Smooth muscle cell (in vitro differentiated cells): Measurements from ENCODE around the gene FAM118A. TPM values are rescaled to one million over a fixed set of nuclear protein-coding genes. Genes with fewer than 3 reads are reported as not detected.

Experiments used
- DNase-seq: peaks from one replicate; lab custom pipeline; 2025; ENCODE audit not compliant: unreplicated experiment; lab: John Stamatoyannopoulos, UW
- H2AFZ ChIP-seq: fragments of 200-600 bp; sonication (generic); 2 replicates; pipeline ENCODE4 v1.6.0; 2016; ENCODE audit warnings: antibody characterized with exemption, low read depth, mild to moderate bottlenecking
- H3F3A ChIP-seq: fragments of 200-600 bp; sonication (generic); 2 replicates; pipeline ENCODE4 v1.6.0; 2017; ENCODE audit warnings: antibody characterized with exemption, low read depth
- H3K27ac ChIP-seq: fragments of 200-600 bp; sonication (generic); 2 replicates; pipeline ENCODE4 v1.5.1; 2016; ENCODE audit warnings: low read depth, mild to moderate bottlenecking
- H3K27me3 ChIP-seq: fragments of 200-600 bp; sonication (generic); 2 replicates; pipeline ENCODE4 v1.6.1; 2016; ENCODE audit warnings: low read depth, mild to moderate bottlenecking
- H3K36me3 ChIP-seq: fragments of 200-600 bp; sonication (generic); 2 replicates; pipeline ENCODE4 v1.5.1; 2016; ENCODE audit warnings: low read depth
- H3K4me1 ChIP-seq: fragments of 200-600 bp; sonication (generic); 2 replicates; pipeline ENCODE4 v1.5.1; 2016; ENCODE audit warnings: low read depth
- H3K4me2 ChIP-seq: fragments of 200-600 bp; sonication (generic); 2 replicates; pipeline ENCODE4 v1.6.0; 2016; ENCODE audit warnings: mild to moderate bottlenecking
- H3K4me3 ChIP-seq: fragments of 200-600 bp; sonication (generic); 2 replicates; pipeline ENCODE4 v1.5.1; 2016; ENCODE audit warnings: mild to moderate bottlenecking
- H3K79me2 ChIP-seq: fragments of 200-600 bp; sonication (generic); 2 replicates; pipeline ENCODE4 v1.6.0; 2016; ENCODE audit warnings: low read depth, mild to moderate bottlenecking
- H3K9ac ChIP-seq: fragments of 200-600 bp; sonication (generic); 2 replicates; pipeline ENCODE4 v1.6.0; 2016; ENCODE audit warnings: low read depth
- H3K9me3 ChIP-seq: fragments of 200-600 bp; sonication (generic); replicated peaks from 2 replicates; pipeline ENCODE4 v1.5.1; 2016; ENCODE audit warnings: low read depth
- H4K20me1 ChIP-seq: fragments of 200-600 bp; sonication (generic); 2 replicates; pipeline ENCODE4 v1.6.0; 2016; ENCODE audit warnings: low read depth
- CTCF ChIP-seq: fragments of 200-600 bp; sonication (generic); IDR thresholded peaks from 2 replicates; pipeline ENCODE4 v1.5.1; 2017; ENCODE audit warnings: borderline replicate concordance, mild to moderate bottlenecking, antibody characterized with exemption; ENCODE audit not compliant: insufficient read depth, poor library complexity, severe bottlenecking
- WGBS: methylation state at CpG from one replicate; pipeline ENCODE4 v1.1.7; 2016; ENCODE audit warnings: low lambda C conversion rate; 5-methylcytosine and 5-hydroxymethylcytosine counted together
- polyA plus RNA-seq: library from polyadenylated mRNA; unstranded; fragments of >200 nt; fragmentation: Nextera tagmentation; extraction: Ambion mirVana; gene quantifications from 2 replicates; pipeline ENCODE4 v1.2.1, GENCODE V29; 2016
- total RNA-seq: library from RNA; depleted of rRNA; stranded (reverse); fragments of >200 nt; gene quantifications from 2 replicates; pipeline ENCODE4 v1.2.3, GENCODE V29; 2014

The FAM118A gene
- total and polyA plus RNA-seq, 2 experiments from 2014 or later = 36.6 to 60.3 TPM

DNA sequence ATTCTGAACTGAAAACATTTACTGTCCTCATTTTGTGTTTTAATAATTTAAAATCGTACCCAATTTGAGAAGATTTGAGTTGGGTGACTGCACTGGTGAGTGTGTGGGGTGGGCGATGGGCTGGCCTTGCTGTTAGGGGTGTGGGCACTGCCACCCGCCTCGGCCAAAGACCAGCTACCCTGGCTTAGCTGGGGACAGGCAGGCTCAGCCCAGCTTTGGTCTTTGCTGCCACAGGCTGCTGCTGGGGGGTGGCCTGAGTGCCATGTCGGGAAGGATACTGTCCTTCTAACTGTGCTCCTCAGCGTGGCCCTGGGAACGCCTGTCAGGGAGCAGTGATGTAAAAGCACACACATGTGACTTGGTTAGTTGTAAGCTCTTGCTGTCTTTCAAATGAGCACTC is 22.3 kb downstream of the FAM118A start:
- 95% methylated on average over 7 of the region's 7 CpGs for WGBS
- no peak overlapping the region for H3K4me2 ChIP-seq
- no peak overlapping the region for H3K9ac ChIP-seq

GRCh38 chr22:45334068-45334467 is 24.3 kb downstream of the FAM118A start:
- Histone ChIP-seq H3K27ac (no peak overlapping the region), H3F3A (no peaks in the 10 kb centered on the region)

More for the DNA sequence above, 22.3 kb downstream of the FAM118A start:
- TF ChIP-seq CTCF = no peak
- Histone ChIP-seq H3K4me3 (no peak overlapping the region), H2AFZ (no peak overlapping the region), H3K27ac (no peak overlapping the region), H3K79me2 (no peaks in the 10 kb centered on the region), H3F3A (no peaks in the 10 kb centered on the region), H3K9me3 (no peaks in the 10 kb centered on the region), H3K27me3 (no peaks in the 10 kb centered on the region), H4K20me1 (no peaks in the 10 kb centered on the region), H3K4me1 (no peaks in the 10 kb centered on the region), H3K36me3 (peaks cover 4% of the 10 kb centered on the region)
- no peak for DNase-seq

DNA sequence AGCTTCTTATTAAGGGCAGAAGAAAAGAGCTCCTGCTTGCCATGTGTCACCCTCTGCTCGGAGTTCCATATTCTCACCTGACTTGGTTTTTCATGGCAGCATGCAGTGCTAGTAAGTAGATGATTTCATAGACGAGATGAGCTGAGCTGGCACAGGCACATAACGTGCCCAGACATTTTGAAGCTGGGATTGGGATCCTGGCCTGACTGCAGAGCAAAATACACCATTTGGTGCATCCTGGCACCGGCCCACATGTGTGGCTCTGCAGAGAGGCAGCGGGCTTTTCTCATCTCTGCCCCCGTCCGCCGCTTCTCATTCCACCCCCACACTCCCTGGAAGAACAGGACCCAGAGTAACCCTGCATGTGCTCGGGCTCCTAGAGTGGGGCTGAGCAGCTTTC is 24.8 kb downstream of the FAM118A start:
- TF ChIP-seq CTCF = no peak
- Histone ChIP-seq H3F3A (no peaks in the 10 kb centered on the region), H3K9me3 (no peaks in the 10 kb centered on the region), H3K4me2 (no peak overlapping the region), H3K27ac (no peak overlapping the region), H3K79me2 (no peaks in the 10 kb centered on the region), H2AFZ (no peak overlapping the region), H3K4me1 (no peaks in the 10 kb centered on the region), H3K4me3 (no peak overlapping the region), H3K9ac (no peak overlapping the region), H3K36me3 (peaks cover 12% of the 10 kb centered on the region), H4K20me1 (no peaks in the 10 kb centered on the region), H3K27me3 (no peaks in the 10 kb centered on the region)
- no peak for DNase-seq
- 95% methylated on average over 9 of the region's 9 CpGs for WGBS

More at GRCh38 chr22:45334068-45334467, 24.3 kb downstream of the FAM118A start:
- Histone ChIP-seq H3K9ac (no peak overlapping the region), H4K20me1 (no peaks in the 10 kb centered on the region), H3K9me3 (no peaks in the 10 kb centered on the region), H2AFZ (no peak overlapping the region), H3K79me2 (no peaks in the 10 kb centered on the region), H3K4me1 (no peaks in the 10 kb centered on the region), H3K36me3 (peaks cover 12% of the 10 kb centered on the region), H3K4me3 (no peak overlapping the region), H3K27me3 (no peaks in the 10 kb centered on the region), H3K4me2 (no peak overlapping the region)
- no peak for TF ChIP-seq CTCF
- 81% methylated on average over 5 of the region's 5 CpGs for WGBS
- DNase-seq = no peak

DNA sequence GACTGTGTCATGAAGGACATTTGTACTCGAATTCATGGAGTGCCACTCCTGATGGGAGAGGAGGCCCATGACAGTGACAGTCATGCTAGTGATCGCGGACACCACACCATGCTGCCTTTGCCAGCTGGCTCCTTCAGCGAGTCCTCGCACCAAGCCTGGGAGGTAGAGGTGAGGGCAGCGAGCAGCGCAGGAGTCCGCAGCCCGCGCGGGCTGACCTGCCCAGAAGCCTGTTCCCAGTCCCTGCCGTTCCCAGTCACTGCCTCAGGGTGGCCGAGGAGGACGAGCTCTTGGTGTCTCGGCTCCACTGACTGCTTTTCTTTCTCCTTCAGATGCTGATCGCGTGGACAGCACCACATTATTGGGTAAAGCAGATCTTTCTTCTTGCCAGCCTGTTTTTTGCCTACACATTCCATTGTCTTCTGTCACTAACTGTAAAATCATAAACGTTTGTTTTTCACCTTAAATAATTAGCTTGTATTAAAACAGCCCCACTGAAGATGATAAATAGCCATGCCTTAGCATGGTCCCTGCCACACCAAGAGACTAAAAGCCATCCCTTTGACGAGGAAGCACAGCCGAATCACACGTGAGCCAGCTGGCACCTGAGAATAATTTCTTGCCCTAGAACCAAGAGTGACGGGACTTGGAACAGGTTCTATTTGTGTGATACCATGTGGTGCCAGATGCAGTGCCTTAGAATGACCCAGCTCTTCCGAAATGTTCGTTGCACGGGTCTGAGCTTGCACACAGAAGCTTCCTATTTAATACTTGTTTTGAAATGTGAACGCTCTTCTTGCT is 25.5 kb downstream of the FAM118A start:
- Histone ChIP-seq H3K36me3 (peaks cover 12% of the 10 kb centered on the region), H3K4me2 (no peak overlapping the region), H3K4me1 (no peaks in the 10 kb centered on the region), H3K27ac (no peak overlapping the region), H3K9ac (no peak overlapping the region), H4K20me1 (no peaks in the 10 kb centered on the region), H3K4me3 (no peak overlapping the region), H2AFZ (no peak overlapping the region), H3F3A (no peaks in the 10 kb centered on the region), H3K9me3 (no peaks in the 10 kb centered on the region), H3K79me2 (no peaks in the 10 kb centered on the region), H3K27me3 (no peaks in the 10 kb centered on the region)
- WGBS = 82% methylated on average over 26 of the region's 26 CpGs
- no peak for DNase-seq
- no peak for TF ChIP-seq CTCF
